HG02840 (cell line): ENCODE data around the gene CCDC33.

Experiments
- ATAC-seq: cut with Tn5 transposase; IDR thresholded peaks from one replicate; pipeline ENCODE4 v1.9.1; 2021; ENCODE audit warnings: mild to moderate bottlenecking, moderate library complexity, moderate number of reproducible peaks; ENCODE audit not compliant: unreplicated experiment, low FRiP score

Gene CCDC33

DNA sequence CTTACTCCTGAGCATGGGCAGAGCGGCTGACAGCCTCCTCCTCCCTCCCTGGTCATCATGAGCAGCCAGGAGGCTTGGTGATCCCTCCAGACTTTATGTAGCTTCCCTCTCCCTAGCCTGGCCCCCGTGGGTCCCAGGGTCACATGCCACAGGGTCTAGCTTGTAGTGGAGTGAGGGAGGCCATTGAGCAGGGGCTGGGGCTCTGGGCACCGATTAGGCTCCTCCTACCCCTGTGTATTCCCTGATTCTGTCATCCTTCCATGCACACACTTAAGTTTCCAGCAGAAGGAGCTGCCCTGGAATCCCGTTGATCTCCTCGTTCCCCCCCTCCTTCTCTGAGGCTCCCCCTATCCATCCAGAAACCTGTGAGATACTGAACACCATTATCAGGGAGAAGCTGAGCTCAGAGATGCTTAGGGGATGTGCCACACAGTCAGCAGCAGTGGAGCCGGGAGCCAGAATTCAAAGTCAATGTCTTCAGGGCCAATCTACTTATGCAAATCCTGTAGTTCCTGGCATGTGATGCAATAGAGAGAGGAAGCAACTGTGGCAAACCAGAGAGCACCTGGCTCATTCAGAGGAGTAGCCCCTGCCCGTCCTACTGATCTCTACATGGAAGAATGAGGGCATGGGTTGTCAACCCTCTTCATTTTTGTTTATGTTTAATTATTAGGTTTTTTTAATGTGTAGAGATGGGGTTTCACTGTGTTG is 17.2 kb downstream of the CCDC33 start:
- ATAC-seq: no peak

DNA sequence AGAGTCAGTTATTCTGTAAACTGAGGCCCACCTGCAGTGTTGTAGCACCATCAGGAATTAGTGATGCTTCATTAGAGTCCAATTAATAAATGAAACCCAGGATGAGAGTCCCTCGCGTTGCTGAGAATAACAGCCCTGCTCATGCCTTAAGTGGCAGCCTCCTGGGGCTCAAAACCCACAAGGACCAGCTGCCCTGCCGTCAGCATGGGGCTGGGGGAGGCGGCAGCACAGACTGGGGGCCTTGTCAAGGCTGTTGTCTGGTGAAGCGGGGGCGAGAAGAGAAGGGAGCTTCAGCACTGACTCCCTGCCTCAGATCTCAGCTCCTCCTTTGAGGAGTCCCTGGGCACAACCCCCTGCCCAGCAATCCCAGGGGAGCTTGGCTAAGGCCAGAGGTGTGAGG is 21.0 kb downstream of the CCDC33 start:
- ATAC-seq: no peak

DNA sequence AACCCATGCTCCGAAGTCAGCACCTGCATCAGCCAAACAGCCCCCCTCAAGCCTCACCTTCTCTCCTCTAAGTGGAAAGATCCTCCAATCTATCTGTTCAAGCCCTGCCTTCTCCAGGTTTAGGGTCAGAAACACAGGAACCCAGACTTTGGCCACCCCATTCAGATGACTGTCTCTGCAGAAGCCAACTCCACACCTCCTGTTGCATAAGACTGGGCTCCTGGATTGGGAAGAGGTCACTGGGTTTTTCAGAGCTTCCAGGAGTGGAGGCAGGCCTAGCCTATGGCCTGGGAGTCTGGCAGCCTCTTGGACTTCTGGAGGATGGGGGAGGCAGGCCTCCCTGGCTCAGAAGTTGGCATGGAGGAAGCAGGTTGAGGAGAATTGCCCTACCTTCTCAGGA is 21.5 kb downstream of the CCDC33 start:
- ATAC-seq: no peak

DNA sequence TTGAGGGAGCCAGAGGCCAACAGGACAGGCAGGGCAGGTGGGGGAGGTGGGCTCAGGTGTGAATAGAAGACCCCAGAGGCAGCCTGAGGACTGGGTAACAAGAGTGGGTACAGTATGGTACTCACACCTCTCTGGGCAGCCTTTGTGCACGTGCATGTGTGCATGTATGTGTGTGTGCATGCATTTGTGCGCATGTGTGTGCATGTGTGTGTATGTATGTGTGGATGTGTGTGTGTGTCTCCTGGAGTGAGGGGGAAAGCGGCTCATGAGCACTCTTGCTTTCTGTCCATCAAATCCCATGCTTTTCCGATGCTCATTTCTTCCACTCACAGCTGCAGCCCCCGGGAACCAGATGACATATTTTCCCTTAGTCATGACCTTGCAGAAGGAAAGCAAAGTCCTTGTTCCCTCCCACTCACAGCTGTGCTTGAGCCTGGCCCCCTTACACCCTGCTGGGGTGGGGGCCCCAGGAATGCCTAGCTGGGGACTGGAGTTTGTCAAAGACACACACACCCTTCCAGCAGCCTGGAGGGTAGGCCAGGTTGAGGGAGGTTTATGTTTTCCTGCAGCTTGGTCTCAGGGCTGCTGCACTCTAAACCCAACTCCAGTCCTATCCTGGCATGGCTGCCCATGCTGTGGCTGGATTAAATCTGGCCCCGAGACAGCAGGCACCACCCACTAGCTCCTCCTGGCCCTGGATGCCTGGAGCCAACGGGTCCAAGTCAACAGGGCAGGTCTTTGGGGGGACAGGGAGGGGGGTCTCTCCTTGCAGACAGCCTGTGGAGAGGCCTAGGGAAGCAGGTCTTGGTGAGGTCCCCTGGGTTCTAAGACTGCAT is 22.5 kb downstream of the CCDC33 start:
- no peak for ATAC-seq

DNA sequence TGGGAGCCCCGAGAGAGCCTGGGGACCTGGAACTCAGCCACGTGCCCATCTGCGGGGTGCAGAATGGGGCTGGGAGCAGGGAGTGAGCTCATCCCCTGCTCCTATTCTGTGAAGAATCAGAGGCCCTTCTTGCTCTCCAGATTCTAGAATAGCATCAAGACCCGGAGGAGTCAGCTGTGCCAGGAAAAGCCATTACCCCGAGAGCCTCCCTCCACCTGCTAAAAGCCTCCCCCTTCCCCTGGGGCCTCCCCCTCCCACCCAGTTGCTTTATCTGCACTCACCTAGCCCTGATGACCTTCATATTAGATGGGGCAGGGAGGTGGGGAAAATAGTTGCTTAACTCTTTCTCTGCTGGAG is 23.1 kb downstream of the CCDC33 start:
- ATAC-seq: no peak

DNA sequence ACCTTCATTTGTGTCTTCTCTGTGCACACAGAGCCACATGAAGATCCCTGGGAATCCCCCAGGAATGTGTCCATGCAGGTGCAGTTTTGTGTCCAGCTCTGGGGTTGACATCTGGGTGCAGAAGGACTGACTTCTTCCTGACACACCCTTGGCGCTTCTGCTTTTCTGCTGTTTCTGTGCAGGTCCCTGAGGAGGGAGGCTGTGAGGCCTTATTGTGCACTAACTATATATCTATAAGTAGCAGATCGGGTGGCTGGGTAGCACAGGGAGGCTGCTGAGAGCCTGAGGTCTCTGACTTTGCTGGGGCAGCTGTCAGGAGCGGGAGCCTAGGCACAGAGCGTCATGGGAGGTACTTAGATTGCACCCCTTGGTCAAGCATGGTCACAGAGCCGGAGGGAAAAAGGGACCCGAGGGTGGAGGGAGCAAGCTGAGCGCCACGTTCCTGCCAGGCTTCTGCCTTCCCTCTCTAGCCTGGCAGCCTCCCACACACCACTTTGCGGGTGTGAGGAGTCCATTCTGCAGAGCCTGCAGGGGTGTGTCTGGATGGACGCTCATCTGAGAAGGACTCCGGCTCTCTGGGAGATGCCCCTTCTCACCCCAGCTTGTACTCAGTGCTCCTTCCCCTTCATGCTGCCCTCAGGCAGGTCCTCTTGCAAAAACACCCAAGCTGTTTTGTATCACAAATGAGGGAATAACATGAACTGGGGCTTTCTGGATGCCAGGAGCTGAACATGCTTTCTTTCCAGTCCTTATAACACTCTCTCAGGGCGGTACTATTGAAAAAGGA is 23.9 kb downstream of the CCDC33 start:
- no peak for ATAC-seq

DNA sequence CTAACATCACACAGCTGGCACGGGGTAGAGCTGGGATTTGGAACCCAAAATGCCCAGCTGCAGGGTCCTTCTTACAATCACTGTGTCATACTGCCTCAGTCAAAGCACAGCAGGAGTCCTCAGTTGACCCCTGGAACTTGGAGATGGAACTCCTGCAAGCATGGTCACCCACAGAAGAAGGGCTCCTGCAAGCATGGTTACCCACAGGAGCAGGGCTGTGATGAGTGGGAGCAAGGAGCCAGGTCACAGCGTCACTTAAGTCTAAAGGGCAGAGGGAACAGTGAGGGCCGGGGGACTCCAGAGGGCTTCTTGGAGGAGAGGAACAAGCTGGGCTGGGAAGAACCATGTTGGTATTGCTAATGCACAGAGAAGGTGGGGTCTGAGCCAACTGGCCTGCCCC is 24.9 kb downstream of the CCDC33 start:
- ATAC-seq: no peak

DNA sequence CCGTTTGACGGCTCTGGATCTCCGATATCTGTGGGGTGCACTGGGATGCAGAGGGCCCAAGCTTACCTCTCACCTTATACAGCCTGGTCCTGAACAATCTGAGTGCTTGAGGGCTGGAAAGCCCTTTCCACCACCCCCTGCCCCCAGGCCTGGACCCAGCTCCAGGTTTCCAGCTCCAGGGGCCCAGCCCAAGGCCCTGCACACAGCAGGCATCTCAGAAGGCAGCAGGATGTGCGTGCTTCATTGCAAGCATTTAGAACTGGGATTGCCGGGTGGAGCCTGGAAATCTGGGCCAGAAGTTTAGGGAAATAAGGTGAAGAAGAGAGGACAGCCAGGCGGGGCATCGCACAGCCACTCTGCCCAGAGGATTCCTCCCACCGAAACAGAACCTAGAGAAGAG is 25.6 kb downstream of the CCDC33 start:
- no peak for ATAC-seq

DNA sequence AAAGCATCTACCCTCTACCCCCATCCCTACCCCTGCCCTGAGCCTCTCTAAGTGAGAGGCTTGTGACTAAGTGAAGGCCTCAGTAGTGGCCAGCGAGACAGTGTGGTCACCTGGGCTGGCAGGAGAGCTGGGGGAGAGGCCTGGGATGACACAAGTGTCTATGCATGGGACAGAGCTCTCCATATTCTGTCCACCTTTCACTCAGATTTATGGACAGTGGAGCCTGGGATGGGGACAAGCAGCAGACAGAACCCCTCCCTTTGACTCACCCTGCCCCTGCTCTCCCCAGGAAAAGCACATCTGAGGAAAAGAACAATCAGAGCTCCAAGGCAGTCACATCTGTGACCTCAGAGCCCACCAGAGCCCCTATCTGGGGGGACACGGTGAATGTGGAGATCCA is 26.0 kb downstream of the CCDC33 start:
- ATAC-seq: no peak

DNA sequence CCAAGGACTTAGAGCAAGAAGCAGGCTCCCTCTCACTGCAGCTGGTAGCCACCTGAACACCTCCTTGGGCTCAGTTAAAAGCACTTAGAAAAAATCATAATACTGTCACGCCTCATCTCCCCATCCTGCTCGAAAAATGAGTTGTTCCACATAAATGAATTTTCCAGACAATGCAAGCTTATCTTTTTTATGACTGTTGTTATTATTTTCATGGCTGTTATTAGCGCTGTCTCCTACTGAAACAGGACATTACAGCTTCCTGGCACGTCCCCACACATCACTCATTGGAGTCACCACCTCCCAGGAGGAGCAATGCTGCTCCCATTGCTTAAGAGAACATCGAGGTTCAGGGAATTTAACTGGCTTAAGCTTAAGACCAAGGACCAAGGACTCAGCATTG is 26.5 kb downstream of the CCDC33 start:
- ATAC-seq: no peak

DNA sequence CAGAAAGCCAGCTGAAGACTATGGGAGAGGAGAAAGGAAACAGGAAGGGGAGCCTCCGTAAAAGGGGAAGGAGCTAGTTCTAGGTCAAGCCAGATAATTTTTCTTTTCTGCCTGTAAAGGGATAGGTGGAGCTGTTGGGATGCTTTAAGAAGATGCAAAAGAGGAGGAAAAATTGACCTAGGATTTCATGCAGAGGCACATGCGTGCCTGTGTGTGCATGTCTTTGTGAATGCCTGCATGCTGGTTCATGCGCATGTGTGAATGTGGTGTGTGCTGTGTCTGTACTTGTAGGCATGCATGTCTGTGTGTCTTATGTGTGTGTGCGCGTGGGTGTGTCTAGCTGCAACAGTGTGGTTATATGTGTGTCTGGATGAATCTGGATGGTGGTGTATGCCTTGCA is 27.3 kb downstream of the CCDC33 start:
- ATAC-seq: no peak

DNA sequence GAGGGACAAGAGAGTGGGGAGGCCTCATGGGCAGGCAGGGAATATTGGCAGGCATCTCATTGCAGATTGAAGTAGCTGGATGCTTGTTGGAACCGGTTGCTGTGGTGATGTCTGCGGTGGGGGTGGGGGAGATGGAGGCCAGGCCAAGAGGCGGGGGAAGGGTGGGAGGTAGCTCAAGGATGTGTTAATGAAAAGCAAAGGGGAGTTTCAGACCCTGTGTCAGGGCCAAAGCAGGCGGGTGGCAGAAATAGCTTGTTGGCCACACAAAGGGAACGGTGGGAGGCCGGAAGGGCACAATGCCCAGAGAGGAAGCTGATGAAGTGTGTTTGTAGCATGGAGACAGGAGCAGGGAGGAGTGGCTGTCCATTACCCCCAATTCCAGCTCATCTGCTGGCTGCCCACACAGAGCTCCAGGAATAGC is 28.0 kb downstream of the CCDC33 start:
- no peak for ATAC-seq

DNA sequence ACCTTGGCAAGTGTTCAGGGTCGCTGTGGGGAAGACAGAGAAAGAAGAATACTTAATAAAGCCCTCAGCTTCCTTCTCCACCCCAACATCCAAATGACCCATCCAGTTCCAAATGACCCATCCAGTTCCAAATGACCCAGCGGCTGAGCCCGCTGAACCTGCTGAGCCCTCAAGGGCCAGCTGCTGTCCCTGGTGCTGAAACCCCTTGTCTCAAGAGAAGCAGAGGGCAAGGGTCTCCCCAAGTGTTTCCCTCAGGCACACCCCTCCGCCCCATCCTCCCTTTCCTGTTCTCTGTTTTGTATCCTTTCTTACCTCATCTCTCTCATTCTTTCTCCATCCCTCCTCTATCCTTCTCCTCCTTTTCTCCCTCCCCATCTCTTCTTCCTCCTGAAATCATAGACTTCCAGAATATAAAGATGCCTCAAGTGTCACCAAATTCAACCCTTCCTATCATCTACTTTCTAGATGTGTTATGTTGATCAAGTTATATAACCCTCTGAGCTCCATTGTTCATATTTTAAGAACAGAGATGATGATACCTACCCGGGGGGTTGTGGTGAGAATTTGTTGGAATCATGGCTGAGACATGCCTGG is 29.0 kb downstream of the CCDC33 start:
- no peak for ATAC-seq

DNA sequence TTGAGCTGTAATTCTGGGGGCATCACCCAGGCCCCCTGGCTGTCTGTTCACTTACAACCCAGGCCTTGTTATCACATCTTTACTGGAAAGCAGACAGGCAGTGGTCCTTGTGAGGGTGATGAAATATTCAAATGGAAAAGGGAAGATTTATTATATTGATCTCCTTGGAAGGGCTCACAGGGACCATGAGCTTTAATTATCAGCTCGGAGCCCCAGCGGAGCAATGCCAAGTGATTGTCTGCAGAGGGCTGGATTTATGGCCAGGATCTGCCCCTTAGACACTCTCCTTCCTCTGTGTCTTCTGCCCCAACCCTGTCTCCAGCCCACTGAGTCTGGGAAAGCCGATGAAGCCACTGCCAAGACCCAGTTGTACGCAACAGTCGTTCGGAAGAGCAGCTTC is 31.9 kb downstream of the CCDC33 start:
- ATAC-seq: no peak

DNA sequence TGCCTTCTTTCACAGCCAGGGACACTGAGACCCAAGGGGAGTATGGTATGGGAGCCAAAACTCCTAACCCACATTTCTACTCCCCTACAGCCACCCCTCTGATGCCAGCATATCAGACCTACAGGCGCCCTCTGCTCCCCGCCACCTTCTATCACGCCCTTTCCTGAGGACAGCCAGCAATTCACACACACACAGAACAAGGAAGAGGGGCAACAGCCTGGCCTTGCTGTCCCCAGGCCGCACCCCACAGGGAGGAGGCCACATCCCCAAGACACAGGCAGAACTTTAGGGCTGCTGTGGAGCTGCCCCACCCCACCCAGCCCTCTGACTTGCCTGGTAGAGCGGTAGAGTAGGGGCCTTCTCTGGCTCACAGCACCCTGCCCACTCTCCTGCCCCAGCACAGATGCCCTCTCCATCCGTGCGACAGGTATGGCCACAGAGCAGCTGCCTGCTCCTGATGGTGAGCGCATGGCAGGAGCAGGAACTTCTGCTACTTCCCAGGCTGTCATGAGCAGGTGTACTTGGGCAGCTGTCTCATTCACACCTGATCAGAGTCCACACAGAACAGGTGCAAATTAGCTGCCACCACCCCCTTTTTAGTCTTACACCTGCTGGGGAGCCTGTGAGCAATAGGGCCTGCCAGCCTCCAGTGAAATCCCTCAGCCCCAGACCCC is 33.4 kb downstream of the CCDC33 start:
- ATAC-seq: no peak

DNA sequence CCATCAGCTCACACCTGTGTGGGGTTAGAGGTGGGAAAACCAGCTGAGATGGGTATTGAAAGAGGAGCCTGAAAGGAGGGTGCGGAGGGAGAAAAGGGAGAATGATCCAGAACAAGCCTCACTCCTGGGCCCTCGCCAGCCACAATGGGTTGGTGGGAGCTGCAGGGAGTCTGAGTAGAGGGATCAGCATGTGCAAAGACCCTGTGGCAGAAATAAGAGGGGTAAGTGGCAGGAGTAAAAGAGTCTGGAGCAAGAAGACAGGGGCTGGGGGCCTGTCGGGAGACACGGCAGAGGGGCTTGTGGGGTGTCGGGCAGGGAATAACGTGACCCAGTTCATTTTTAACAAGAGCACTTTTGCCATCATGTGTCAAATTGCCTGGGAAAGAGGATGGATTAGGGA is 34.0 kb downstream of the CCDC33 start:
- no peak for ATAC-seq

DNA sequence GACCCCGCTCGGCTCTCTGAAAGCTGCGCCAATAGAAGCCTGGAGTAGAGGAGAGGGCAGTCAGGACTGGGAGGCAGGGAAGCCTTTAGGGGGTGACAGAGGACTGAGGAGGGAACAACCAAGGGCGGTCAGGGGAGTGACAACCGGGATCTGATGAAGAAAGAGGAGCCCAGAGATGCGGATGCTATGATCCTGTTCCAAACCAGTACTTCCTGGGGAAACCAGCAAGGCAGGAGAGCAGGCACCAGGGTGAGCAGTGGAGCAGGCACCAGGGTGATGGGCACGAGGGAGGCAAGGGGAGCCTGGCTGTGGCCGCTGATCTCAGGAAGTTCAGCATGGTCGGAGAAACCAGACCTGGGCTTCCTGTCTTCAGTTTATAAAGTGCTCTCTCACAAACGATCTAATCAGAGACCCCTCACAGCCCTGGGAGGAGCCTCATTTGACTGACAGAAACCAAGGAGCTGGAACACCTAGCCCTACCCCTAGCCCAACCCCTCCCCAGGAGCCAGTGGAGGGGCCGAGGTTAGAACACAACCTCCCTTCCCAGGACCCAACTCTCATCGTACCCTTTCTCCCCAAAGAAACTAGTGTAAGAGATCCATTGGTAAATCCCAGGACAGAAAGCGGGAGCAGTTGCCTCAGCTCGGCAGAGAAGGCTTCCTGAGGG is 34.9 kb downstream of the CCDC33 start:
- ATAC-seq: no peak

DNA sequence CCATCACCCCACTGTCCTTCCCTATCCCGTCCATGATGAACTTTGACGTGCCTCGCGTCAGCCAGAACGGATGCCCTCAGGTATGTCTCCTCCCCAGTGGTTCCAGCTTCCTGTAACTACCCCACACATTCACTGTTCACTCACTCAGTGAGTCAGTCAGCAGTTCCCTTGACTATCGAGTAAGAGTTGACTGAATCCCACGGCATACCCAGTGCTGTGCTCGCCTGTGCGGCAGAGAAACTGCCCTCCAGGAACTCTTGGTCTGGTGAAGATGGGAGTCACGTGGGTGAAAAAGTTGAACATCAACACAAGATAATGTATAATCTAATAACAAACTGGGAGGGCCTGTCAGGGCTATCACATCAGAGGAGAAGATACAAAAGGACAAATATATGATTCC is 36.7 kb downstream of the CCDC33 start:
- ATAC-seq: no peak

DNA sequence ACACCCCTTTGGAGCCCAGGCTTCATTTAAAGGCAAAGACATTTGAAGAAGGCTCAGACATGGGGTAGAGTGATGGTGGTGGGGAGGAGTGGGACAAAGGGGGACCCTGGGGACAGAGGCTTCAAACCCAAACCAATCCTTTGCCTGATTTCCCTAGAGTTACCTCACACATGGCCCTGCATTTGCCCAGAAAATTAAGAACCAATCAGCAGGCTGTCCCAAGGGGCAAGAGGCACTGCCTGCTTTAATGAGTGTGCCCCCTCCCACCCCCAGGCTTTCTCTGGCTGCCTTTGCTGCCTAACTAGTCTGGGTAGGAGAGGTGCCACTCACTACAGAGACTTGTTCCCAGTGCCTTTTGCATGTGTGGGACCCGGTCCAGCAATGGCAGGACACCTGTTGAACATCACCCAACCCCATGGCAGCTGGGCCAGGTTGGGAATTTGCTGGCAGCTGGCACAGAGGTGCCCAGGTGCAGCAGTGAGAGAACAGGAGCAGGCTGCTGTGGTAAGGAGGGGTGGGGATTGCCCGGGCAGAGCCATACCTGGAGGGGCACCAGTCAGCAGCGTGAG is 38.4 kb downstream of the CCDC33 start:
- ATAC-seq: no peak

DNA sequence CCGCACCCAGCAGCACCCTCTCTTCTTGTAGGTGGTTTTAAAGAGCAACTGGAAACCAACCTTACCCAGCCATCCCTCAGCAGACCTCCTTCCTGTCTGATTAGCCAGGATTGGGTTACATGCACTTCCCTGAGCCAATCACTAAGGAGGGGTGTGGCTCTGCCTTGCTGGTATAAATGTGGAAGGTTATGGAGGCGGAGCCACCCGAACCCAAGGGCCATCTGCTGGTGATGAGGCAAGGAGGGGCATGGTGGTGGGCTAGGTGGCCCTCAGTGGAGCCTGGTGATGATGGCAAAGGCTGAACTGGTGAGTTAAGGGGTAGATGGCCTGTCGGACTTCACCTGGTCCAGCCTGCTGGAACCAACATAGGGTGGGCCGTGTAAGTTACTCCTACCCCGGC is 39.8 kb downstream of the CCDC33 start:
- ATAC-seq: no peak
